ENCODE data around the gene WNT2B. TPM values are rescaled to one million over a fixed set of nuclear protein-coding genes. Genes with fewer than 3 reads are reported as not detected.

The WNT2B gene
- total RNA-seq, 1 donor from 2014 or later, result not detected

GRCh38 chr1:112488141-112488540 lies 20.6 kb upstream of the WNT2B start:
- intact Hi-C loops (cut with micrococcal nuclease), result no loop called here
- DNase-seq, result no peak
- Mint-ChIP-seq H3K27me3 (peaks cover 11% of the 10 kb centered on the region), H3K9me3 (no peaks in the 10 kb centered on the region), H3K27ac (no peak overlapping the region), H3K36me3 (ENCODE audit: low read depth) (no peaks in the 10 kb centered on the region), H3K4me3 (no peak overlapping the region), H3K4me1 (no peaks in the 10 kb centered on the region)

- Mint-ChIP-seq H3K4me3 (no peak overlapping the region), H3K27me3 (peaks cover 20% of the 10 kb centered on the region), H3K9me3 (no peaks in the 10 kb centered on the region), H3K4me1 (peaks cover 2% of the 10 kb centered on the region), H3K36me3 (ENCODE audit: low read depth) (no peaks in the 10 kb centered on the region), H3K27ac (no peak overlapping the region)
- intact Hi-C loops (cut with micrococcal nuclease), result no loop called here
- no peak for DNase-seq
These were observed 16.7 kb upstream of the WNT2B start for GRCh38 chr1:112492076-112492475.

- no peaks in the 10 kb centered on the region for H3K9me3 Mint-ChIP-seq
These were observed 15.4 kb upstream of the WNT2B start for GRCh38 chr1:112493351-112493750.

GRCh38 chr1:112496290-112496689 lies 12.5 kb upstream of the WNT2B start:
- Mint-ChIP-seq H3K9me3 (no peaks in the 10 kb centered on the region), H3K36me3 (ENCODE audit: low read depth) (no peaks in the 10 kb centered on the region), H3K27ac (no peak overlapping the region), H3K4me1 (peaks cover 2% of the 10 kb centered on the region), H3K27me3 (peaks cover 47% of the 10 kb centered on the region), H3K4me3 (no peak overlapping the region)
- intact Hi-C loops (cut with micrococcal nuclease), result no loop called here
- no peak for DNase-seq

More at GRCh38 chr1:112493351-112493750, 15.4 kb upstream of the WNT2B start:
- Mint-ChIP-seq H3K27ac (no peak overlapping the region), H3K27me3 (peaks cover 27% of the 10 kb centered on the region), H3K4me1 (peaks cover 2% of the 10 kb centered on the region), H3K36me3 (ENCODE audit: low read depth) (no peaks in the 10 kb centered on the region), H3K4me3 (no peak overlapping the region)
- intact Hi-C loops (cut with micrococcal nuclease), result no loop called here
- DNase-seq, result no peak

- Mint-ChIP-seq H3K4me1 (peaks cover 6% of the 10 kb centered on the region), H3K9me3 (no peaks in the 10 kb centered on the region), H3K36me3 (ENCODE audit: low read depth) (no peaks in the 10 kb centered on the region), H3K27ac (no peak overlapping the region), H3K27me3 (peaks cover 66% of the 10 kb centered on the region), H3K4me3 (peak overlapping the region; percentile 71)
- intact Hi-C loops (cut with micrococcal nuclease), result loop anchor here (2.0 kb wide), 2 partner anchors 113 to 205 kb away; partner anchors contain the start of gene RHOC
- DNase-seq, result peak; percentile 89
These were observed 6.7 kb upstream of the WNT2B start for GRCh38 chr1:112501810-112502641.

- Mint-ChIP-seq H3K9me3 (no peaks in the 10 kb centered on the region), H3K27me3 (peaks cover 68% of the 10 kb centered on the region), H3K4me1 (peaks cover 9% of the 10 kb centered on the region), H3K27ac (no peak overlapping the region), H3K36me3 (ENCODE audit: low read depth) (no peaks in the 10 kb centered on the region), H3K4me3 (peak overlapping the region; percentile 5)
- no peak for DNase-seq
- intact Hi-C loops (cut with micrococcal nuclease), result loop anchor here (2.0 kb wide), 2 partner anchors 112 to 204 kb away; partner anchors contain the start of gene RHOC
These were observed 5.9 kb upstream of the WNT2B start for GRCh38 chr1:112502826-112503225.

- intact Hi-C loops (cut with micrococcal nuclease), result no loop called here
- peaks cover 65% of the 10 kb centered on the region for H3K27me3 Mint-ChIP-seq
These were observed 4.6 kb upstream of the WNT2B start for GRCh38 chr1:112504001-112504660.

GRCh38 chr1:112504661-112505399 lies 3.9 kb upstream of the WNT2B start:
- DNase-seq, result no peak
- Mint-ChIP-seq H3K36me3 (ENCODE audit: low read depth) (no peaks in the 10 kb centered on the region), H3K4me1 (peaks cover 12% of the 10 kb centered on the region), H3K27me3 (peaks cover 63% of the 10 kb centered on the region), H3K9me3 (no peaks in the 10 kb centered on the region), H3K27ac (no peak overlapping the region), H3K4me3 (no peak overlapping the region)
- intact Hi-C loops (cut with micrococcal nuclease), result loop anchor here (5.0 kb wide), 1 partner anchor 113 kb away; no protein-coding TSS in a partner anchor

More at GRCh38 chr1:112504001-112504660, 4.6 kb upstream of the WNT2B start:
- Mint-ChIP-seq H3K9me3 (no peaks in the 10 kb centered on the region), H3K27ac (no peak overlapping the region), H3K4me1 (peaks cover 12% of the 10 kb centered on the region), H3K4me3 (no peak overlapping the region), H3K36me3 (ENCODE audit: low read depth) (no peaks in the 10 kb centered on the region)
- no peak for DNase-seq

GRCh38 chr1:112505400-112505785 lies 3.4 kb upstream of the WNT2B start:
- Mint-ChIP-seq H3K27me3 (peaks cover 66% of the 10 kb centered on the region), H3K4me3 (no peak overlapping the region), H3K4me1 (peaks cover 12% of the 10 kb centered on the region), H3K36me3 (ENCODE audit: low read depth) (no peaks in the 10 kb centered on the region), H3K27ac (no peak overlapping the region), H3K9me3 (no peaks in the 10 kb centered on the region)
- intact Hi-C loops (cut with micrococcal nuclease), result loop anchor here (5.0 kb wide), 1 partner anchor 113 kb away; no protein-coding TSS in a partner anchor
- DNase-seq, result no peak

- Mint-ChIP-seq H3K9me3 (no peaks in the 10 kb centered on the region), H3K27me3 (peaks cover 70% of the 10 kb centered on the region), H3K36me3 (ENCODE audit: low read depth) (no peaks in the 10 kb centered on the region), H3K4me1 (peaks cover 12% of the 10 kb centered on the region), H3K4me3 (no peak overlapping the region), H3K27ac (no peak overlapping the region)
- DNase-seq, result no peak
- intact Hi-C loops (cut with micrococcal nuclease), result loop anchor here (5.0 kb wide), 1 partner anchor 114 kb away; no protein-coding TSS in a partner anchor
These were observed 2.9 kb upstream of the WNT2B start for GRCh38 chr1:112505878-112506277.

GRCh38 chr1:112506306-112506705 lies 2.5 kb upstream of the WNT2B start:
- H3K27ac Mint-ChIP-seq, result no peak overlapping the region
- no peak overlapping the region for H3K4me3 Mint-ChIP-seq
- H3K36me3 Mint-ChIP-seq (ENCODE audit: low read depth), result no peaks in the 10 kb centered on the region
- H3K4me1 Mint-ChIP-seq, result peaks cover 12% of the 10 kb centered on the region
- DNase-seq, result no peak
- intact Hi-C loops (cut with micrococcal nuclease), result loop anchor here (5.0 kb wide), 1 partner anchor 114 kb away; no protein-coding TSS in a partner anchor
- H3K9me3 Mint-ChIP-seq, result no peaks in the 10 kb centered on the region
- peaks cover 68% of the 10 kb centered on the region for H3K27me3 Mint-ChIP-seq

- intact Hi-C loops (cut with micrococcal nuclease), result loop anchor here (5.0 kb wide), 1 partner anchor 114 kb away; no protein-coding TSS in a partner anchor
- no peaks in the 10 kb centered on the region for H3K36me3 Mint-ChIP-seq (ENCODE audit: low read depth)
- H3K4me1 Mint-ChIP-seq, result peaks cover 10% of the 10 kb centered on the region
- no peak overlapping the region for H3K4me3 Mint-ChIP-seq
- peaks cover 67% of the 10 kb centered on the region for H3K27me3 Mint-ChIP-seq
- no peaks in the 10 kb centered on the region for H3K9me3 Mint-ChIP-seq
- no peak for DNase-seq
- no peak overlapping the region for H3K27ac Mint-ChIP-seq
These were observed 2.0 kb upstream of the WNT2B start for GRCh38 chr1:112506731-112507130.

- Mint-ChIP-seq H3K4me3 (peak overlapping the region; percentile 82), H3K36me3 (ENCODE audit: low read depth) (no peaks in the 10 kb centered on the region), H3K4me1 (peaks cover 11% of the 10 kb centered on the region), H3K27ac (no peak overlapping the region), H3K9me3 (no peaks in the 10 kb centered on the region), H3K27me3 (peaks cover 68% of the 10 kb centered on the region)
- intact Hi-C loops (cut with micrococcal nuclease), result loop anchor here (5.0 kb wide), 1 partner anchor 115 kb away; no protein-coding TSS in a partner anchor
- DNase-seq, result no peak
These were observed 1.4 kb upstream of the WNT2B start for GRCh38 chr1:112507336-112507735.

Measured in activated CD4-positive, alpha-beta T cell treated with anti-CD3 and anti-CD28 coated beads, Interleukin-2, amount 10 ng/mL, durations not matched to agents 24 days and 14 days (primary cell).